Immature natural killer cell (primary cell): ENCODE results near the gene RAB11B. TPM values are rescaled to one million over a fixed set of nuclear protein-coding genes. Genes with fewer than 3 reads are reported as not detected.
"Not testable (repeated sequence)": the region's sequence is repeated elsewhere in the genome, so short reads cannot be mapped to it uniquely, and the experiment has no call there.

Experiments
- DNase-seq, 3 donors: peaks; one replicate each; pipeline ENCODE4 v3.0.0; 2022; ENCODE audit warnings: mixed read lengths in 1 of 3
- H3K27ac Mint-ChIP-seq, 6 donors: one replicate each; pipeline ENCODE4 v1.8.0; 2020; ENCODE audit warnings: mixed read lengths in 6 of 6, mild to moderate bottlenecking in 5 of 6, inconsistent platforms in 4 of 6, moderate library complexity in 3 of 6
- H3K27me3 Mint-ChIP-seq, 3 donors: one replicate each; pipeline ENCODE4 v1.8.0; 2020 to 2021; ENCODE audit warnings: low read depth in 3 of 3, mild to moderate bottlenecking in 3 of 3, mixed read lengths in 3 of 3, moderate library complexity in 3 of 3, inconsistent platforms in 1 of 3
- H3K36me3 Mint-ChIP-seq, 3 donors: one replicate each; pipeline ENCODE4 v1.8.0; 2020; ENCODE audit warnings: mixed read lengths in 3 of 3, inconsistent platforms in 2 of 3, mild to moderate bottlenecking in 2 of 3
- H3K4me1 Mint-ChIP-seq, 2 donors: one replicate each; pipeline ENCODE4 v1.8.0; 2020; ENCODE audit warnings: inconsistent platforms in 2 of 2, mild to moderate bottlenecking in 2 of 2, mixed read lengths in 2 of 2, moderate library complexity in 1 of 2
- H3K4me3 Mint-ChIP-seq, 5 donors: one replicate each; pipeline ENCODE4 v1.8.0; 2020; ENCODE audit warnings: mild to moderate bottlenecking in 5 of 5, mixed read lengths in 5 of 5, inconsistent platforms in 3 of 5, moderate library complexity in 3 of 5
- H3K9me3 Mint-ChIP-seq, 6 donors: one replicate each; pipeline ENCODE4 v1.8.0; 2020; ENCODE audit warnings: mild to moderate bottlenecking in 6 of 6, mixed read lengths in 6 of 6, inconsistent platforms in 4 of 6, moderate library complexity in 3 of 6
- polyA plus RNA-seq, 3 donors: library from polyadenylated mRNA; unstranded; fragments of 300-500 nt; fragmentation: Illumina TruSeq; gene quantifications; one replicate each; pipeline ENCODE4 v1.2.3, GENCODE V29; 2021

RAB11B gene
- 100 to 1,000 TPM in 1 of 3 donors, 10 to 100 TPM in 2; 38.1 to 106 (median 53.4) TPM for polyA plus RNA-seq

DNA sequence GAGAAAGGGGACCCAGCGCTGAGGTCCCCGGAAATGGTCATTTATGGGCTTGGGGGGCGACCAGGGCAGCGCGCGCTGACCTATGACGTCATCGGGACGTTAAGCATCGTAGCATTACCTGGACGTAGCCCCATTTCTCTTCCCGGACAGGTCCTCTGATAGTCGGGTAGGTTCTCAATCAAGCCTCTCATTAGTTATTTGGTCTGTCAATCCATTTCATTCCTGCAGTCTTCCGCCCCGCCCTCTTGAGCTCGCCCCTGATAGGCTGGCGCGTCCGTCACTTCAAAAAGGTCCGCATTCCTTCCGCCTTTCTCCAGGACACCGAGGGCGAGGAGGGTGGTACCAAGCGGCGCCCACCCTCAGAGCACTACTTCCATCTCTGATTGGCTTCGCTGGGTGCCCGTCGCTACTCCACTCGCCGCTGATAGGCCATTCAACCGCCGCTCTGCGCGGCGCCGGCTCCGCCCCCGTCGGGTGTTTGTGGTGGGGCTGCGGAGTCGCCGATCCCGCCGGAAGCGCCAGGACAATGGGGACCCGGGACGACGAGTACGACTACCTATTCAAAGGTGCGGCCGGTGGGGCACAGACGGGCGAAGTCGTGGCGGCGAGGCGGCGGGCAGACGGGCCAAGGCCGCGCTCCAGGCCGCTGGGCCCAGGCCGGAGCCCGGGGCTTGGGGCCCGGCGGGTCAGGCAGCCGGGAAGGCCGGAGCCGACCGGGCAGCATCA, at the start of gene RAB11B:
TSS of gene RAB11B (plus strand) at position 470 of the 726 bp plus-strand sequence. CDS start at position 527, 57 bp downstream.
- Mint-ChIP-seq H3K36me3 (peaks cover 0 to 5% (median 3%) of the 10 kb centered on the region in 3 donors), H3K27ac (peak within 1 kb of the TSS; percentile 86 to 96 (median 92)), H3K4me3 (peak within 1 kb of the TSS; percentile 84 to 93 (median 92)), H3K27me3 (peaks cover 0 to 5% (median 5%) of the 10 kb centered on the region in 3 donors), H3K9me3 (no peaks in the 10 kb centered on the region), H3K4me1 (peaks cover 29 to 32% of the 10 kb centered on the region in 2 donors)
- peak; percentile 98 to 99 (median 99) for DNase-seq

DNA sequence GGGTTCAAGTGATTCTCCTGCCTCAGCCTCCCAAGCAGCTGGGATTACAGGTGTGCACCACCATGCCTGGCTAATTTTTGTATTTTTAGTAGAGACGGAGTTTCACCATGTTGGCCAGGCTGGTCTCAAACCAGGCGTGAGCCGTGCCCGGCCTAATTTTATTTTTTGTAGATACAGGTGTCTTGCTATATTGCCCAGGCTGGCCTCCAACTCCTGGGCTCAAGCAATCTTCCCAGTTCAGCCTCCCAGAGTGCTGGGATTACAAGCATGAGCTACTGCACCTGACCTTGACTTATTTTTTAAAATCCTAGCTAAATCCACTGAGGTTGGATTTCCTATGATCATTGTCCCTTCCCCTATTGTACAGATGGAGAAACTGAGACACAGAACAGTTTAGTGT, 48.7 kb upstream of the RAB11B start:
- H3K4me3 Mint-ChIP-seq, result peak overlapping the region; percentile 42 to 90 (median 71)
- not testable (repeated sequence) for H3K27me3 Mint-ChIP-seq, H3K36me3 Mint-ChIP-seq, DNase-seq, H3K9me3 Mint-ChIP-seq
- H3K27ac Mint-ChIP-seq, result peak overlapping the region; percentile 76 to 93 (median 88)
- H3K4me1 Mint-ChIP-seq, result peaks cover 21 to 25% of the 10 kb centered on the region in 2 donors

DNA sequence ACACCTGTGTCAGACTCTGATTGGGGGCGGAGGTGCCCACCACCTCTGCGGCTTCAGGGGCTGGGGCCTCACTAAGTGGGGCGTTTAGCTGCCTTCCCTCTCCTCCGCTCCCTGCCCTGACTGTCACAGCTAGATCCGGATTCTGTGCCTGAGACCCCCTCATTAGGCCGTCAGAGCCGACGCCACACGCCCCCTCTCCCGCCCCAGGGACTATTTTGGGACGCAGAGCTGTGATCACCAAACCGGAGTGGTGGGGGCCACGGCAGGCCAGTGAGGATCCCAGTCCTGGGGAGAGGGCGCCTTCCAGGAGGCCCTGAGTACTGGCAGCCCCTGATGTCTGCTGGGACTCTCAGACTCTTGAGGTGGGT, 47.9 kb upstream of the RAB11B start:
- Mint-ChIP-seq H3K4me3 (peak overlapping the region; percentile 52 to 90 (median 75)), H3K27ac (peak overlapping the region; percentile 76 to 93 (median 88))

GRCh38 chr19:8342684-8343482, 47.3 kb upstream of the RAB11B start, which contains the start of gene KANK3:
Gene KANK3, minus strand, starts transcription at chr19:8343262. Its CDS starts 5,434 bp downstream, at chr19:8337828.
- Mint-ChIP-seq H3K27ac (peak within 1 kb of the TSS; percentile 79 to 93 (median 88)), H3K4me3 (peak within 1 kb of the TSS; percentile 86 to 90 (median 87)), H3K9me3 (no peaks in the 10 kb centered on the region), H3K4me1 (peaks cover 19 to 25% of the 10 kb centered on the region in 2 donors), H3K36me3 (no peaks in the 10 kb centered on the region), H3K27me3 (peaks cover 4 to 8% (median 6%) of the 10 kb centered on the region in 3 donors)
- peak; percentile 93 to 95 (median 95) for DNase-seq

More for the DNA sequence above, 47.9 kb upstream of the RAB11B start:
- no peak for DNase-seq
- peaks cover 4 to 9% (median 8%) of the 10 kb centered on the region in 3 donors for H3K27me3 Mint-ChIP-seq
- peaks cover 21 to 25% of the 10 kb centered on the region in 2 donors for H3K4me1 Mint-ChIP-seq
- H3K9me3 Mint-ChIP-seq, result no peaks in the 10 kb centered on the region
- no peaks in the 10 kb centered on the region for H3K36me3 Mint-ChIP-seq

- Mint-ChIP-seq H3K4me1 (peaks cover 19 to 25% of the 10 kb centered on the region in 2 donors), H3K27ac (peak overlapping the region; percentile 39 to 92 (median 86)), H3K4me3 (peak overlapping the region; percentile 86 to 90 (median 87)), H3K9me3 (no peaks in the 10 kb centered on the region), H3K36me3 (no peaks in the 10 kb centered on the region), H3K27me3 (peaks cover 0 to 8% (median 6%) of the 10 kb centered on the region in 3 donors)
- no peak for DNase-seq
Measured at GRCh38 chr19:8343483-8343844, 46.7 kb upstream of the RAB11B start.

DNA sequence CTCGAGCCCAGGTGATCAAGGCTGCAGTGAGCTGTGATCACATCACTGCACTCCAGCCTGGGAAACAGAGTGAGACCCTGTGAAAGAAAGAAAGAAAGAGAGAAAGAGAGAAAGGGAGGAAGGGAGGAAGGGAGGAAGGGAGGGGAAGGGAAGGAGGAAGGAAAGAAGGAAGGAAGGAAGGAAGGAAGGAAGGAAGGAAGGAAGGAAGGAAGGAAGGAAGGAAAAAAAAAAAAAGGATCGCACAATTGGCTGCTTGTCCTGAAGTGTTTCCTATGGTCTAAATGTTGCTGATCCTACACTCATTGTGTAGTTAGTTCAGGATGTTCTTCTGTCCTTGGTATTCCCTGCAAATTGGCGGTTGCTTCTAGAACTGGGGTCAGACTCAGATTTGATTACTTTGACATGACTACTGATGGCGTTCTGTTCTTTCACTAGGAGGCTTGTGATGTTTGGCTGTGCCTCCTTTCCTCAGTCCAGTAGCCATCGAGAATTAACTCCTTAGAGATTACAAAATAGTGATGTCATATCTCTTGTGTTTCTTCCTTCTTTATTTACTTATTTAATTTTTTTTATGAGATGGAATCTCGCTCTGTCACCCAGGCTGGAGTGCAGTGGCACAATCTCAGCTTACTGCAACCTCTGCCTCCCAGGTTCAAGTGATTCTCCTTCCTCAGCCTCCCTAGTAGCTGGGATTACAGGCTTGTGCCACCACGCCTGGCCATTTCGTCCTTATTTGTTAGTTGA, 40.4 kb upstream of the RAB11B start:
- not testable (repeated sequence) for DNase-seq, H3K4me1 Mint-ChIP-seq, H3K9me3 Mint-ChIP-seq, H3K4me3 Mint-ChIP-seq, H3K27ac Mint-ChIP-seq, H3K36me3 Mint-ChIP-seq
- H3K27me3 Mint-ChIP-seq, result peaks cover 4 to 11% (median 8%) of the 10 kb centered on the region in 3 donors

- H3K27ac Mint-ChIP-seq, result no peak overlapping the region
- no peaks in the 10 kb centered on the region for H3K9me3 Mint-ChIP-seq
- peaks cover 2 to 5% of the 10 kb centered on the region in 2 donors for H3K4me1 Mint-ChIP-seq
- H3K4me3 Mint-ChIP-seq, result no peak overlapping the region
- peaks cover 4 to 9% (median 8%) of the 10 kb centered on the region in 3 donors for H3K27me3 Mint-ChIP-seq
- DNase-seq, result no peak
- no peaks in the 10 kb centered on the region for H3K36me3 Mint-ChIP-seq
Measured at GRCh38 chr19:8352134-8352827, 37.9 kb upstream of the RAB11B start.

- DNase-seq, H3K27ac Mint-ChIP-seq, H3K4me1 Mint-ChIP-seq, H3K4me3 Mint-ChIP-seq, H3K9me3 Mint-ChIP-seq, H3K27me3 Mint-ChIP-seq, H3K36me3 Mint-ChIP-seq: not testable (repeated sequence)
Measured at GRCh38 chr19:8352845-8353244, 37.3 kb upstream of the RAB11B start.

DNA sequence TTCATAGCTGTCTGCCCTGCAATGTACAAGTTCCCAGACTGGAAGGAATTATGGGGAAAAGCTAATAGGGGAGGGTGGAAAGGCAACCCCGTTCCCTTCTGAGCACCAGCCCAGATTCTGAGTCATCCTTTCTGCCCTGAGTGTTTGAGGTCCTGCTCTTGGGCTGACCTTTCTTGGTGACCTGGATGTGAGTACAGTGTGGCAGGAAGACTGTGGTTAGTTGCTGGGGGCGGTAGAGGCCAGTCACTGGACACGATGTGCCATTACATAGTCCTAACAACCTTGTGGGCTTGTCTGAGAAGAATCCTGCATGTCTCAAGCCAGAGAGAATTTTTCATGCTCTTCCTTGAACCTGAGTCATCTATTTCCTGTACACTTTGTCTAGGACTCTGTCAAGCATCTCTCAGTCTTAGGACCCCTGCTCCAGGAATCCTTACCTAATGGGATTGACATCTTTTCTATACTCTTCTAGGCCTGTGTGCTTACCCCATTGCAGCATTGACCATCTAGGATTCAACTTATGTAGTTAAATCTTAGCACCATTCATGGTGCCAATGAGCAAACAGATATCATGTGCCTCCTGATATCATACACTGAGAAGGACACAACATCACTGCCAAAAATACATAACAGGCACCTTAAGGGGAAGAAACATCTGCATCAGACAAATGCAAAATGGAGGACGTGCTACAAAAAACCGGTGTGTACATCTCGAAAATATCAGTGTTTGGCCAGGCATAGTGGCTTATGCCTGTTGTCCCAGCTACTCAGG, 34.3 kb upstream of the RAB11B start:
- H3K27ac Mint-ChIP-seq, result no peak overlapping the region
- peaks cover 6 to 19% (median 9%) of the 10 kb centered on the region in 3 donors for H3K27me3 Mint-ChIP-seq
- no peak for DNase-seq
- H3K9me3 Mint-ChIP-seq, result no peaks in the 10 kb centered on the region
- peaks cover 2 to 5% of the 10 kb centered on the region in 2 donors for H3K4me1 Mint-ChIP-seq
- no peak overlapping the region for H3K4me3 Mint-ChIP-seq
- no peaks in the 10 kb centered on the region for H3K36me3 Mint-ChIP-seq

GRCh38 chr19:8357007-8357521, 33.1 kb upstream of the RAB11B start:
- H3K4me3 Mint-ChIP-seq, result no peak overlapping the region
- H3K36me3 Mint-ChIP-seq, result no peaks in the 10 kb centered on the region
- no peak overlapping the region for H3K27ac Mint-ChIP-seq
- peaks cover 2 to 5% of the 10 kb centered on the region in 2 donors for H3K4me1 Mint-ChIP-seq
- H3K27me3 Mint-ChIP-seq, result peaks cover 6 to 18% (median 7%) of the 10 kb centered on the region in 3 donors
- no peaks in the 10 kb centered on the region for H3K9me3 Mint-ChIP-seq
- no peak for DNase-seq

DNA sequence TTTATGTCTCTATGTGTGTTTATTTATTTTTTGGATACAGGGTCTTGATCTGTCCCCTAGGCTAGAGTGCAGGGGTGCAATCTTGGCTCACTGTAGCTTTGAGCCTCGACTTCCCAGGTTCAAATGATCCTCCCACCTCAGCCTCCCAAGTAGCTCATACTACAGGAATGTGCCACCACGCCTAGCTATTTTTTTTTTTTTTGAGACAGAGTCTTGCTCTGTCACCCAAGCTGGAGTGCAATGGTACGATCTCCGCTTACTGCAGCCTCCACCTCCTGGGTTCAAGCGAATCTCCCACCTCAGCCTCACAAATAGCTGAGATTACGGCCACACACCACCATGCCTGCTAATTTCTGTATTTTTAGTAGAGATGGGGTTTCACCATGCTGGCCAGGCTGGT, 31.2 kb upstream of the RAB11B start:
- Mint-ChIP-seq H3K4me1 (peaks cover 5 to 12% of the 10 kb centered on the region in 2 donors), H3K4me3 (no peak overlapping the region), H3K27ac (no peak overlapping the region), H3K9me3 (no peaks in the 10 kb centered on the region), H3K36me3 (no peaks in the 10 kb centered on the region), H3K27me3 (peaks cover 5 to 21% (median 7%) of the 10 kb centered on the region in 3 donors)
- no peak for DNase-seq

GRCh38 chr19:8360196-8360595, 30.0 kb upstream of the RAB11B start:
- Mint-ChIP-seq H3K36me3 (no peaks in the 10 kb centered on the region), H3K4me3 (no peak overlapping the region), H3K4me1 (peaks cover 7 to 12% of the 10 kb centered on the region in 2 donors), H3K27me3 (peaks cover 4 to 22% (median 6%) of the 10 kb centered on the region in 3 donors), H3K9me3 (no peaks in the 10 kb centered on the region), H3K27ac (no peak overlapping the region)
- DNase-seq, result no peak
